HFF-Myc (cell line): Measurements from ENCODE around the gene MYO18A.

Experiments
- DNase-seq: peaks from one replicate; pipeline ENCODE4 v3.0.0-alpha.2; 2011; ENCODE audit warnings: low read depth; ENCODE audit errors: extremely low read depth
- H3K4me3 ChIP-seq: replicated peaks from 2 replicates; pipeline ENCODE4 v1.5.1; 2011; ENCODE audit warnings: low read depth, mild to moderate bottlenecking, control low read depth, low read length
- TF ChIP-seq, protein P1 (sequence below): IDR thresholded peaks from 2 replicates; pipeline ENCODE4 v1.5.1; 2012; ENCODE audit warnings: mild to moderate bottlenecking, low read depth, low read length, control low read depth; ENCODE audit errors: missing control alignments

The MYO18A gene

DNA sequence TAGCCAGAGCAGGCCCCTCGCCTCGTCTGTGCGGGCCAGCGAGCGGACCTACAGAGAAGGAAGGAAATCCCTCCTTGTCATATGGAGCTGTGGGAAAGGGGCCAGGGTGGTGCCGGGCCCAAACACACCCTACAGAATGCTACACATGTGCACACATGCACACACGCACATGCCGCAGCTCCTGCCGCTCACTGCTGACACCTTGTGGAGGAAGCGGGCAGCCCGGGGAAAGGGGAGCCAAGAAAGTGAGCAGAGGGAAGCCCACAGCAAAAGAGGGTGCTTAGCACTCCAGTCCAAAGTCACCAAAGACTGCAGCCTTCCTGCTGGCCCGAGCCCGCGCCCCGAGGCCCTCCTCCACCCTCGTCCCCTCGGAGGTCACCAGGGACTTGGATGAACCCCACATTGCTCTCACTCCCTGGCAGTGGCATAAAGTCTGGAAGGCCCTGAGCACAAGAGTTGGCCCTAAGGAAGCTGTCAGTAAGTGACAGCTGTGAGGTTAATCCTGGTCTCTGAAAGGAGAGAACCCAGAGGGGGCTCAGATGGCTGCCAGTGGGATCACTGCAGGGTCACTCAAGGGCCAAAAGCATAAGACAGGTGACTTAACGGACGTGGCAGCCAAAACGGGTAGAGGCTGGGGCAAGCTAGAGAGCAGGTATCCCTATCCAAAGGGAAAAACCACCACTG is 68.2 kb downstream of the MYO18A start:
- DNase-seq = peak; percentile 54
- no peak overlapping the region for H3K4me3 ChIP-seq
- TF ChIP-seq, protein P1, sequence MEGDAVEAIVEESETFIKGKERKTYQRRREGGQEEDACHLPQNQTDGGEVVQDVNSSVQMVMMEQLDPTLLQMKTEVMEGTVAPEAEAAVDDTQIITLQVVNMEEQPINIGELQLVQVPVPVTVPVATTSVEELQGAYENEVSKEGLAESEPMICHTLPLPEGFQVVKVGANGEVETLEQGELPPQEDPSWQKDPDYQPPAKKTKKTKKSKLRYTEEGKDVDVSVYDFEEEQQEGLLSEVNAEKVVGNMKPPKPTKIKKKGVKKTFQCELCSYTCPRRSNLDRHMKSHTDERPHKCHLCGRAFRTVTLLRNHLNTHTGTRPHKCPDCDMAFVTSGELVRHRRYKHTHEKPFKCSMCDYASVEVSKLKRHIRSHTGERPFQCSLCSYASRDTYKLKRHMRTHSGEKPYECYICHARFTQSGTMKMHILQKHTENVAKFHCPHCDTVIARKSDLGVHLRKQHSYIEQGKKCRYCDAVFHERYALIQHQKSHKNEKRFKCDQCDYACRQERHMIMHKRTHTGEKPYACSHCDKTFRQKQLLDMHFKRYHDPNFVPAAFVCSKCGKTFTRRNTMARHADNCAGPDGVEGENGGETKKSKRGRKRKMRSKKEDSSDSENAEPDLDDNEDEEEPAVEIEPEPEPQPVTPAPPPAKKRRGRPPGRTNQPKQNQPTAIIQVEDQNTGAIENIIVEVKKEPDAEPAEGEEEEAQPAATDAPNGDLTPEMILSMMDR = peak; percentile 99

- TF ChIP-seq, protein P1 = no peak
- DNase-seq = no peak
- H3K4me3 ChIP-seq = no peak overlapping the region
Measured at GRCh38 chr17:29110372-29110757, 69.8 kb downstream of the MYO18A start.

DNA sequence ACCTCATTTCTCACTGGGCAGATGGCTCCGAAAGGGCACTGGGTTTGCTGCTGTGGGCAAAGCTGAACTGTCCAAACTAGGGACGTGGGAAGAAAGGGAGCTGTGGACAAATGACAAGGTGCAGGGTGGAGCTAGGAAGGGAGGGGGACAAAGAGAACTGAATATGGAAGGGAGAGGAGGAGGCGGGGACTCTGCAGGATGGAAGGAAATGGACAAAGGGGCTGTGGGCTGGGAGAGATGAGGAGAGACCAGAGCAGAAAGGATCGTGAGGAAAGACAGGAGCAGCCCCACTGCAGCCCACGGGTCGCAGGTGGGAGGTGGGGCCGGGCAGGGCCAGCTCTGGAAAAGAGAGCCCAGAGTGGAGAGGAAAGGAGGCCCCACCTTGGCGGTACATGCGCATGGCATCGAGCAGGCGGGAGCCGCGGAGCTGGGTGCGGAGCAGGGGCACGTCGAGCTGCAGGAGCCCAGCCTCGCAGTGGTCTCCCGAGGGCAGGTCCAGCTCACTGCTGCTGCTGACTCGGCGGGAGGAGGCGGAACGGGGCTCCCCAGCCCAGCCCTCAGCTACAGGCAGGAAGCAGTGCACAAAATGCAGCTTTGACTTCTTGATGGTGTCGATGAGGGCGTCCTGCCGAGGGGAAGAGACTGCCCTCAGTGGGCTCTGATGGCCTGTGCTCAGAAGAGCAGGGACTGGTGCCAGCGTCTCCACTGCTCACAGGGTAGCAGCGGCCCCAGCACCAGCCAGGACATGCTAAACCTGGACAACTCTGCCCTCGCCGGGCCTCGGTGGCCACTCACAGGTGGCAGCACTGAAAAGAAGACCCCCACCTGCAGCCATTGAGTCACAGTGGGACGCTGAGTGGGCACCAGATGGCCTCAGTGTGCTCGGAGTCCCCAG is 70.5 kb downstream of the MYO18A start:
- TF ChIP-seq, protein P1 = no peak
- no peak for DNase-seq
- H3K4me3 ChIP-seq = no peak overlapping the region

DNA sequence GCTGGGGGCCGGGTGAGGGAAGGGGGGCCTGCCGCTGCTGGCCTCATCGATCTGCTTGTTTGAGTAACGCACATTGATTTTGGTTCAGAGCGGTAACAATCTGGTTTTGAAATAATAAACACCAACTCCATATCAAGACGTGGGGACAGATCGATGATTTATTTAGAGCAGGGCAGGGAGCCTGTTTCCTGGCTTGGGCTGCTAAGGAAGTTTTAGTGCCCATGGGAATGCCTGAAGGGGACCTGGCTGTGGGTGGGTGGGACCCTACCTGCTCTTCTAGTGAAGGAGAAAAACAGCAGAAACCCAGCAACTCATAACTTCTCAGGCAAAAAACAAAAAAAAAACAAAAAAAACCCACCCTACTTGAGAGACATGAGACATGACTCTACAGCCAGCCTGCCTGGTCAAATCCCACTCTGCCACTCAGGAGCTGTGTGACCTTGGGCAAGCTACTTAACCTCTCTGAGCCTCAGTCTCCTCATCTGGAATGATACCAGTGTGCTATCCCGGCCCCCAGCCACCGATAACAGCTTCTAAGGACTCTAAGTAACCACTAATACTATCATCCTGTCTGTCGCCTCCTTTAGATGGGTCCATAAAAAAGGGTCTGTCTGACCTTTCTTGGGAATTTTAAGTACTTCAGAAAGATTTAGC is 71.2 kb downstream of the MYO18A start:
- TF ChIP-seq, protein P1 = no peak

GRCh38 chr17:29107933-29108822 is 72.0 kb downstream of the MYO18A start:
- TF ChIP-seq, protein P1 = no peak
- H3K4me3 ChIP-seq = no peak overlapping the region
- DNase-seq = no peak

More for the DNA sequence above, 71.2 kb downstream of the MYO18A start:
- H3K4me3 ChIP-seq = no peak overlapping the region
- no peak for DNase-seq

GRCh38 chr17:29107084-29107483 is 73.1 kb downstream of the MYO18A start:
- DNase-seq = no peak

More at GRCh38 chr17:29107084-29107483, 73.1 kb downstream of the MYO18A start:
- TF ChIP-seq, protein P1 = no peak
- H3K4me3 ChIP-seq = no peak overlapping the region
